SK-N-SH (cell line): ENCODE data around the gene YTHDC2. TPM values are rescaled to one million over a fixed set of nuclear protein-coding genes. Genes with fewer than 3 reads are reported as not detected.

Experiments used
- CTCF ChIA-PET: fragments of 300-600, 350-600 bp; formaldehyde crosslinking; extraction: SDS; loops from one replicate; lab custom pipeline; 2021; lab: Yijun Ruan, JAX
- POLR2A ChIA-PET: fragments of 350-600 bp; sonication (Branson Sonifier 250); formaldehyde crosslinking; extraction: SDS; loops from one replicate; lab custom pipeline; 2020; ENCODE audit warnings: antibody characterized with exemption, inconsistent platforms; lab: Yijun Ruan, JAX
- DNase-seq: peaks from one replicate; pipeline ENCODE4 v3.0.0; 2012
- H2AFZ ChIP-seq: fragments of 200-600 bp; sonication (generic); 2 replicates; pipeline ENCODE4 v1.8.1; 2016; ENCODE audit warnings: antibody characterized with exemption, mild to moderate bottlenecking, low read depth
- H3F3A ChIP-seq: fragments of 200-600 bp; sonication (generic); replicated peaks from 2 replicates; pipeline ENCODE3; 2016; ENCODE audit warnings: antibody characterized with exemption, mild to moderate bottlenecking; ENCODE audit not compliant: insufficient read depth
- H3K27ac ChIP-seq, 2 experiments: fragments of 200-500 bp in 1 of 2; fragments of 200-600 bp in 1 of 2; sonication (Bioruptor generic) in 1 of 2; sonication (generic), shearing (Covaris generic) in 1 of 2; 2 replicates each; pipeline versions ENCODE4 v1.5.1 to v1.6.1; 2014 to 2016; ENCODE audit warnings: low read depth in 2 of 2, inconsistent platforms in 1 of 2, low read length in 1 of 2, mild to moderate bottlenecking in 1 of 2, mixed read lengths in 1 of 2
- H3K27me3 ChIP-seq: fragments of 200-600 bp; sonication (generic), shearing (Covaris generic); 2 replicates; pipeline ENCODE4 v1.6.1; 2016; ENCODE audit warnings: mixed run types; ENCODE audit not compliant: insufficient read depth
- H3K36me3 ChIP-seq, 2 experiments: fragments of 200-500 bp in 1 of 2; fragments of 200-600 bp in 1 of 2; sonication (Bioruptor generic) in 1 of 2; sonication (generic) in 1 of 2; replicated peaks in 1 of 2; 2 replicates each; pipeline versions ENCODE3 to v1.5.1; 2014 to 2016; ENCODE audit warnings: low read length in 1 of 2, mild to moderate bottlenecking in 1 of 2; ENCODE audit not compliant: insufficient read depth in 2 of 2, control insufficient read depth in 1 of 2
- H3K4me1 ChIP-seq, 2 experiments: fragments of 200-500 bp in 1 of 2; fragments of 200-600 bp in 1 of 2; sonication (Bioruptor generic) in 1 of 2; sonication (generic), shearing (Covaris generic) in 1 of 2; 2 replicates each; pipeline versions ENCODE4 v1.5.1 to v1.6.1; 2014 to 2016; ENCODE audit warnings: low read depth in 1 of 2, low read length in 1 of 2, mixed run types in 1 of 2; ENCODE audit not compliant: insufficient read depth in 2 of 2, control insufficient read depth in 1 of 2
- H3K4me2 ChIP-seq: fragments of 200-600 bp; sonication (generic), shearing (Covaris generic); 2 replicates; pipeline ENCODE4 v1.6.1; 2017; ENCODE audit warnings: mixed run types
- H3K4me3 ChIP-seq, 2 experiments: fragments of 200-500 bp in 1 of 2; fragments of 200-600 bp in 1 of 2; sonication (Bioruptor generic) in 1 of 2; sonication (generic), shearing (Covaris generic) in 1 of 2; 2 replicates each; pipeline versions ENCODE4 v1.5.1 to v1.8.1; 2014 to 2016; ENCODE audit warnings: low read depth in 2 of 2, inconsistent platforms in 1 of 2, low read length in 1 of 2, mild to moderate bottlenecking in 1 of 2, mixed read lengths in 1 of 2, moderate library complexity in 1 of 2
- H3K79me2 ChIP-seq: fragments of 200-600 bp; sonication (generic); 2 replicates; pipeline ENCODE4 v1.8.1; 2017; ENCODE audit warnings: mild to moderate bottlenecking; ENCODE audit not compliant: insufficient read depth
- H3K9ac ChIP-seq: fragments of 200-600 bp; sonication (generic); 2 replicates; pipeline ENCODE4 v1.6.1; 2017; ENCODE audit warnings: mixed run types
- H3K9me2 ChIP-seq: fragments of 200-600 bp; sonication (generic); 2 replicates; pipeline ENCODE4 v1.6.1; 2017; ENCODE audit warnings: mixed run types
- H3K9me3 ChIP-seq: fragments of 200-600 bp; sonication (generic); 2 replicates; pipeline ENCODE4 v1.6.1; 2017; ENCODE audit warnings: mixed run types, mild to moderate bottlenecking, moderate library complexity
- H4K20me1 ChIP-seq: fragments of 200-600 bp; sonication (generic); 2 replicates; pipeline ENCODE4 v1.6.1; 2017; ENCODE audit warnings: mild to moderate bottlenecking, mixed run types; ENCODE audit not compliant: insufficient read depth
- CTCF ChIP-seq: fragments of 200-600 bp; sonication (generic); IDR thresholded peaks from 2 replicates; pipeline ENCODE4 v1.6.1; 2017; ENCODE audit warnings: antibody characterized with exemption, mild to moderate bottlenecking, moderate library complexity
- ELF1 ChIP-seq: IDR thresholded peaks from 2 replicates; pipeline ENCODE4 v1.4.0; 2012
- EP300 ChIP-seq, 2 experiments: IDR thresholded peaks; 2 replicates each; pipeline versions ENCODE4 v1.4.0 to v1.6.1; 2012; ENCODE audit warnings: borderline replicate concordance in 1 of 2, low read depth in 1 of 2, low read length in 1 of 2
- FOSL2 ChIP-seq: IDR thresholded peaks from 2 replicates; pipeline ENCODE4 v1.4.0; 2012; ENCODE audit warnings: low read depth, mild to moderate bottlenecking, moderate library complexity, borderline replicate concordance
- FOXJ3 ChIP-seq: sonication (generic); formaldehyde crosslinking; IDR thresholded peaks from 2 replicates; pipeline ENCODE4 v1.5.1; 2020; ENCODE audit warnings: mild to moderate bottlenecking, missing genetic modification reagents
- GATA2 ChIP-seq: sonication (generic); formaldehyde crosslinking; IDR thresholded peaks from 2 replicates; pipeline ENCODE4 v1.5.0; 2020; ENCODE audit warnings: mild to moderate bottlenecking, missing genetic modification reagents
- JUND ChIP-seq: IDR thresholded peaks from 2 replicates; pipeline ENCODE4 v1.4.0; 2012
- MAX ChIP-seq: IDR thresholded peaks from 2 replicates; pipeline ENCODE4 v1.4.0; 2012; ENCODE audit warnings: low read depth
- MEF2A ChIP-seq: IDR thresholded peaks from 2 replicates; pipeline ENCODE4 v1.4.0; 2012; ENCODE audit warnings: low read depth, borderline replicate concordance
- NFIC ChIP-seq: IDR thresholded peaks from 2 replicates; pipeline ENCODE4 v1.4.0; 2012; ENCODE audit warnings: borderline replicate concordance
- NRF1 ChIP-seq: IDR thresholded peaks from 2 replicates; pipeline ENCODE4 v1.6.1; 2012; ENCODE audit warnings: low read depth, mild to moderate bottlenecking, low read length
- POLR2AphosphoS5 ChIP-seq: IDR thresholded peaks from 2 replicates; pipeline ENCODE4 v1.6.1; 2012; ENCODE audit warnings: low read depth, low read length
- RAD21 ChIP-seq: IDR thresholded peaks from 2 replicates; pipeline ENCODE4 v1.6.1; 2012; ENCODE audit warnings: mild to moderate bottlenecking, low read length
- RCOR1 ChIP-seq: fragments of 150-350 bp; IDR thresholded peaks from 2 replicates; pipeline ENCODE4 v1.6.1; 2017; ENCODE audit warnings: antibody characterized with exemption, low read length
- RXRA ChIP-seq: IDR thresholded peaks from 2 replicates; pipeline ENCODE4 v1.4.0; 2012; ENCODE audit warnings: low read depth, mild to moderate bottlenecking, borderline replicate concordance
- SMC3 ChIP-seq: IDR thresholded peaks from 2 replicates; pipeline ENCODE4 v1.6.1; 2012; ENCODE audit warnings: low read depth, low read length, improper control_type of control experiment
- TCF12 ChIP-seq: IDR thresholded peaks from 2 replicates; pipeline ENCODE4 v1.4.0; 2012
- YY1 ChIP-seq: IDR thresholded peaks from 2 replicates; pipeline ENCODE4 v1.4.0; 2012; ENCODE audit warnings: low read depth, mild to moderate bottlenecking
- WGBS: methylation state at CpG from one replicate; pipeline ENCODE4 v1.1.6; 2017; ENCODE audit warnings: low lambda C conversion rate; 5-methylcytosine and 5-hydroxymethylcytosine counted together
- polyA plus RNA-seq, 3 experiments: library from polyadenylated mRNA; depleted of rRNA; stranded (reverse); fragments of >200 nt; gene quantifications; 2 replicates each; pipeline ENCODE4 v1.2.3, GENCODE V29; 2012
- TF ChIP-seq, protein P1 (sequence below): IDR thresholded peaks from 2 replicates; pipeline ENCODE4 v1.4.0; 2012; ENCODE audit warnings: low read depth, borderline replicate concordance
- TF ChIP-seq, protein P2 (sequence below): IDR thresholded peaks from 2 replicates; pipeline ENCODE4; 2012
- TF ChIP-seq, protein P3 (sequence below): fragments of 150-350 bp; IDR thresholded peaks from 2 replicates; pipeline ENCODE4 v1.6.1; 2017; ENCODE audit warnings: antibody characterized with exemption, low read length, low read depth, borderline replicate concordance
- TF ChIP-seq, protein P4 (sequence below): IDR thresholded peaks from 2 replicates; pipeline ENCODE4 v1.6.1; 2012; ENCODE audit warnings: mild to moderate bottlenecking, low read depth, low read length, moderate library complexity

The YTHDC2 gene
- 3.5 and 4.7 TPM in 2 replicates for polyA plus RNA-seq (2012; rRNA removed)
- 3.8 and 4.5 TPM in 2 replicates for polyA plus RNA-seq (2012; cell fraction: cytosol; rRNA removed)
- polyA plus RNA-seq (2012; cell fraction: nucleus; rRNA removed), result 9.2 and 17.9 TPM in 2 replicates

DNA sequence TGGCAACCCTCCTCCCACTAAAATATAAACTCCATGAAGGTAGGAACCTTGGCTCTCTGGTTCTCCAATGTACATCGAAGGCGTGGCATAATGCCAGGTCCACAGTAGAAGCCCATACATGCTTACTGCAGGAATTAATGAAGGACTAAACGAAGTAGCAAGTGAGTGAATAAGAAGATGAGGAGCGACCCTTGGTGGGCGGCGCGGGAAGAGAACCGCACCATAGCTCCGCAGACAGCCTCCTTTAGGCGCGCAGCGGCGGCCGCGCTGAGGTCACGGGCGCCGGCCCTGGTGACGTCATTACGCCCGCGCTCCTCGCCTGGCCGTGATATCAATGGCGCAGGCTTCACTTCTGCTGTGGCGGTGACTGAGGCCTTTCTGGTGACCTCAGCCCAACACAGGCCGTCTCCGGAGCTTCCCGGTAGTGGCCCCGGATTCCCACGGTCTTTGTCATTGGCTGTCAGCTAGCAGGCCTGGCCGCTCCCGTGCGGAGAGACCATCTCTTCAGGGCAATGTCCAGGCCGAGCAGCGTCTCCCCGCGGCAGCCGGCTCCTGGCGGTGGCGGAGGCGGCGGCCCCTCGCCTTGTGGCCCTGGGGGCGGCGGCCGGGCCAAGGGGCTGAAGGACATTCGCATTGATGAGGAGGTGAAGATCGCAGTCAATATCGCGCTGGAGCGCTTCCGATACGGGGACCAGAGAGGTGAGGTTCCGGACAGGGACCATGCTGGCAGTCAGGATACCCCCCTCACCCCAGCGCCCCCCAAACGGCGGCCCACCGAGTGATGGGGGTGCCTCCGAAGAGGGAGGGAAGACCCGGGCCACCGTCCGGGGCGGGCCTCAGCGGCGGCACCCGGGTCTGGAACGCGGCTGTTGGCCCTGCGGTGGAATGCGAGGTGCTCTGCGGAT is at the start of gene YTHDC2:
YTHDC2 (plus strand) TSS at position 311 of the 905 bp plus-strand sequence; CDS start at position 513, 202 bp downstream.
- H3K27ac ChIP-seq, result peak within 1 kb of the TSS; percentile 83
- TF ChIP-seq RAD21, result peak; percentile 71
- peak; percentile 51 for TF ChIP-seq CTCF
- no peak for TF ChIP-seq FOXJ3
- peak; percentile 85 for TF ChIP-seq POLR2AphosphoS5
- TF ChIP-seq, protein P1, sequence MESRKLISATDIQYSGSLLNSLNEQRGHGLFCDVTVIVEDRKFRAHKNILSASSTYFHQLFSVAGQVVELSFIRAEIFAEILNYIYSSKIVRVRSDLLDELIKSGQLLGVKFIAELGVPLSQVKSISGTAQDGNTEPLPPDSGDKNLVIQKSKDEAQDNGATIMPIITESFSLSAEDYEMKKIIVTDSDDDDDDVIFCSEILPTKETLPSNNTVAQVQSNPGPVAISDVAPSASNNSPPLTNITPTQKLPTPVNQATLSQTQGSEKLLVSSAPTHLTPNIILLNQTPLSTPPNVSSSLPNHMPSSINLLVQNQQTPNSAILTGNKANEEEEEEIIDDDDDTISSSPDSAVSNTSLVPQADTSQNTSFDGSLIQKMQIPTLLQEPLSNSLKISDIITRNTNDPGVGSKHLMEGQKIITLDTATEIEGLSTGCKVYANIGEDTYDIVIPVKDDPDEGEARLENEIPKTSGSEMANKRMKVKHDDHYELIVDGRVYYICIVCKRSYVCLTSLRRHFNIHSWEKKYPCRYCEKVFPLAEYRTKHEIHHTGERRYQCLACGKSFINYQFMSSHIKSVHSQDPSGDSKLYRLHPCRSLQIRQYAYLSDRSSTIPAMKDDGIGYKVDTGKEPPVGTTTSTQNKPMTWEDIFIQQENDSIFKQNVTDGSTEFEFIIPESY, result no peak
- TF ChIP-seq YY1, result peak; percentile 88
- peak; percentile 9; the same call in 1 of the 2 replicates for TF ChIP-seq NFIC
- peak; percentile 25; the same call in 1 of the 2 replicates for TF ChIP-seq NRF1
- no peak for TF ChIP-seq FOSL2
- no peak for TF ChIP-seq RXRA
- TF ChIP-seq SMC3, result peak; percentile 46
- TF ChIP-seq, protein P2, sequence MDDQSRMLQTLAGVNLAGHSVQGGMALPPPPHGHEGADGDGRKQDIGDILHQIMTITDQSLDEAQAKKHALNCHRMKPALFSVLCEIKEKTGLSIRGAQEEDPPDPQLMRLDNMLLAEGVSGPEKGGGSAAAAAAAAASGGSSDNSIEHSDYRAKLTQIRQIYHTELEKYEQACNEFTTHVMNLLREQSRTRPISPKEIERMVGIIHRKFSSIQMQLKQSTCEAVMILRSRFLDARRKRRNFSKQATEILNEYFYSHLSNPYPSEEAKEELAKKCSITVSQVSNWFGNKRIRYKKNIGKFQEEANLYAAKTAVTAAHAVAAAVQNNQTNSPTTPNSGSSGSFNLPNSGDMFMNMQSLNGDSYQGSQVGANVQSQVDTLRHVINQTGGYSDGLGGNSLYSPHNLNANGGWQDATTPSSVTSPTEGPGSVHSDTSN, result peak; percentile 16; the same call in 1 of the 2 replicates
- TF ChIP-seq, protein P3, sequence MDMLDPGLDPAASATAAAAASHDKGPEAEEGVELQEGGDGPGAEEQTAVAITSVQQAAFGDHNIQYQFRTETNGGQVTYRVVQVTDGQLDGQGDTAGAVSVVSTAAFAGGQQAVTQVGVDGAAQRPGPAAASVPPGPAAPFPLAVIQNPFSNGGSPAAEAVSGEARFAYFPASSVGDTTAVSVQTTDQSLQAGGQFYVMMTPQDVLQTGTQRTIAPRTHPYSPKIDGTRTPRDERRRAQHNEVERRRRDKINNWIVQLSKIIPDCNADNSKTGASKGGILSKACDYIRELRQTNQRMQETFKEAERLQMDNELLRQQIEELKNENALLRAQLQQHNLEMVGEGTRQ, result no peak; the same call in 1 of the 2 replicates
- TF ChIP-seq ELF1, result no peak
- no peak for TF ChIP-seq EP300 (IDR thresholded peaks at IDR 0.05; ENCODE audit: borderline replicate concordance in 1 of 2, low read depth in 1 of 2, low read length in 1 of 2)
- TF ChIP-seq, protein P4, sequence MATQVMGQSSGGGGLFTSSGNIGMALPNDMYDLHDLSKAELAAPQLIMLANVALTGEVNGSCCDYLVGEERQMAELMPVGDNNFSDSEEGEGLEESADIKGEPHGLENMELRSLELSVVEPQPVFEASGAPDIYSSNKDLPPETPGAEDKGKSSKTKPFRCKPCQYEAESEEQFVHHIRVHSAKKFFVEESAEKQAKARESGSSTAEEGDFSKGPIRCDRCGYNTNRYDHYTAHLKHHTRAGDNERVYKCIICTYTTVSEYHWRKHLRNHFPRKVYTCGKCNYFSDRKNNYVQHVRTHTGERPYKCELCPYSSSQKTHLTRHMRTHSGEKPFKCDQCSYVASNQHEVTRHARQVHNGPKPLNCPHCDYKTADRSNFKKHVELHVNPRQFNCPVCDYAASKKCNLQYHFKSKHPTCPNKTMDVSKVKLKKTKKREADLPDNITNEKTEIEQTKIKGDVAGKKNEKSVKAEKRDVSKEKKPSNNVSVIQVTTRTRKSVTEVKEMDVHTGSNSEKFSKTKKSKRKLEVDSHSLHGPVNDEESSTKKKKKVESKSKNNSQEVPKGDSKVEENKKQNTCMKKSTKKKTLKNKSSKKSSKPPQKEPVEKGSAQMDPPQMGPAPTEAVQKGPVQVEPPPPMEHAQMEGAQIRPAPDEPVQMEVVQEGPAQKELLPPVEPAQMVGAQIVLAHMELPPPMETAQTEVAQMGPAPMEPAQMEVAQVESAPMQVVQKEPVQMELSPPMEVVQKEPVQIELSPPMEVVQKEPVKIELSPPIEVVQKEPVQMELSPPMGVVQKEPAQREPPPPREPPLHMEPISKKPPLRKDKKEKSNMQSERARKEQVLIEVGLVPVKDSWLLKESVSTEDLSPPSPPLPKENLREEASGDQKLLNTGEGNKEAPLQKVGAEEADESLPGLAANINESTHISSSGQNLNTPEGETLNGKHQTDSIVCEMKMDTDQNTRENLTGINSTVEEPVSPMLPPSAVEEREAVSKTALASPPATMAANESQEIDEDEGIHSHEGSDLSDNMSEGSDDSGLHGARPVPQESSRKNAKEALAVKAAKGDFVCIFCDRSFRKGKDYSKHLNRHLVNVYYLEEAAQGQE, result no peak
- no peak for TF ChIP-seq GATA2 (CRISPR knock-in tag)
- no peak for TF ChIP-seq TCF12
- TF ChIP-seq JUND, result no peak
- no peak; the same call in 1 of the 2 replicates for TF ChIP-seq RCOR1
- TF ChIP-seq MAX, result peak; percentile 68; the same call in 1 of the 2 replicates
- no peak for TF ChIP-seq MEF2A

More for the DNA sequence above, at the start of gene YTHDC2:
- ChIA-PET POLR2A (interaction anchor here (0.5 to 1.0 kb wide), 3 partner anchors 9 to 424 kb away, joined by 3 read pairs; no protein-coding TSS in a partner anchor), CTCF (interaction anchor here (0.7 to 7.1 kb wide), 10 partner anchors 98 to 517 kb away, joined by 3 to 77 read pairs (median 4); no protein-coding TSS in a partner anchor)
- WGBS, result 2% methylated on average over 10 of the region's 72 CpGs
- peaks cover 0 to 6% of the 10 kb centered on the region in 2 experiments; a peak in 2 of 4 replicates for H3K4me1 ChIP-seq
- H4K20me1 ChIP-seq, result no peaks in the 10 kb centered on the region
- peak within 1 kb of the TSS; percentile 91 for H3K9ac ChIP-seq
- peak within 1 kb of the TSS; percentile 78 to 92 for H3K4me3 ChIP-seq
- H3F3A ChIP-seq, result peaks cover 12% of the 10 kb centered on the region
- H2AFZ ChIP-seq, result peak within 1 kb of the TSS; percentile 95
- peak within 1 kb of the TSS; percentile 95 for H3K4me2 ChIP-seq
- H3K79me2 ChIP-seq, result peaks cover 31% of the 10 kb centered on the region; the same call in 1 of the 2 replicates
- no peaks in the 10 kb centered on the region for H3K9me2 ChIP-seq
- DNase-seq, result peak; percentile 89
- H3K36me3 ChIP-seq, result peaks cover 22 to 23% of the 10 kb centered on the region in 2 experiments
- H3K27me3 ChIP-seq, result no peaks in the 10 kb centered on the region; the same call in 1 of the 2 replicates
- H3K9me3 ChIP-seq, result no peaks in the 10 kb centered on the region
